AG08396 (cell line): Measurements from ENCODE around the gene G6PC1.
"Not testable (repeated sequence)": the region's sequence is repeated elsewhere in the genome, so short reads cannot be mapped to it uniquely, and the experiment has no call there.

Source experiments
- DNase-seq: peaks from one replicate; pipeline ENCODE4 v3.0.0; 2012; ENCODE audit warnings: low spot score, mixed read lengths

Gene G6PC1

DNA sequence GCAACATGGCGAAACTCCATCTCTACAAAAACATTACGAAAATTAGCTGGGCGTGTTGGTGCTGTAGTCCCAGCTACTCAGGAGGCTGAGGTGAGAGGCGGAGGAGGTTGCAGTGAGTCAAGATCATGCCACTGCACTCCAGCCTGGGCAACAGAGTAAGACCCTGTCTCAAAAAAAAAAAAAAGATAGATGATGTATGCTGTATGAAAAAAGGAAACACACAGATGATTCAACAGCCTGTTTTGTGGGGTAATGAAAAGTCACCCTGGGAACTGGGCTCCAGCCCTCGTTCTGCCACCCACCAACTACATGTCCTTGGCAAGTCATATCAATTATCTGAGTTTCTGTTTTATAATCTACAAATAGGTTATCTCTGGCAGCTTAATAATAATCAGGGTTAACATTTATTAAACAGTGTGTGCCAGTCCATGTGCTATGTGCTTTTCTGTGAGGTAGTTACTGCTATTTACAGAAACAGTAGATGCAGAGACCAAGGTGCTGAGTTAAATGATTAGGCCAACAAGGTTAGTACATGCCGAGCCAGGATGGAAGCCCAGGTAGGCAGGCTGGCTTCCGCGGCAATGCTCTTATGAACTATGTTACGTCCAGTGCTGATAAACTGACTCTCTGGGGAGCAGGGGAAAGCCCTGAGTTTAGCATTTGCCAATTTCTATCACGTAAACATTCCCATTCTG is 1.1 kb downstream of the G6PC1 start:
- no peak for DNase-seq

GRCh38 chr17:42904110-42904469 is 3.5 kb downstream of the G6PC1 start:
- DNase-seq: no peak

- DNase-seq: no peak
Observed at GRCh38 chr17:42906772-42907446, 6.3 kb downstream of the G6PC1 start.

DNA sequence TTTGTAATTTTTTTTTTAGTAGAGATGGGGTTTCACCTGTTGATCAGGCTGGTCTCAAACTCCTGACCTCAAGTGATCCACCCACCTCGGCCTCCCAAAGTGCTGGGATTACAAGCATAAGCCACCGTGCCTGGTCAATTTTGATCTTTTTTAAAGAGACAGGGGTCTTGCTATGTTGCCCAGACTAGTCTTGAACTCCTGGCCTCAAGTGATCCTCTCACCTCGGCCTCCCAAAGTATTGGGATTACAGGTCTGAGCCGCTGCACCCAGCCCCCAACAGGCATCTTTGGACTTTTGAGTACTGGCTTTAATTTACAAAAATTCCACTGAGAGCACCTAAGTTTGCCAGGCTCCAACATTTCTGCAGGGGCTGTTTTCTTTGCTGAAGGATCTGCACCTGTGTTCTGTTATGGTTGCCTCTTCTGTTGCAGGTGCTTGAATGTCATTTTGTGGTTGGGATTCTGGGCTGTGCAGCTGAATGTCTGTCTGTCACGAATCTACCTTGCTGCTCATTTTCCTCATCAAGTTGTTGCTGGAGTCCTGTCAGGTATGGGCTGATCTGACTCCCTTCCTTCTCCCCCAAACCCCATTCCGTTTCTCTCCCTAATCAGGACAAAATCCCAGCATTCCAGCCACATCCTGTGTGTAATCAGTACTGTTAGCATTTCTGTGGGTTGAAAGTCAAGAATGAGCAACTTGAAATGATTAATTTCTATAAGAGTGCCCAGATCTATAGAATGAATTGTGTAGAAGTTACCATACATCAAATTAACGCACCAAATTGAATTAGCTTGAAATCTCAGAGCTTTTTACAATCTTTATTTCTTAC is 8.5 kb downstream of the G6PC1 start:
- DNase-seq: no peak

- DNase-seq: peak; percentile 14
Observed at GRCh38 chr17:42913522-42913921, 12.9 kb downstream of the G6PC1 start.

- no peak for DNase-seq
Observed at GRCh38 chr17:42913981-42914617, 13.5 kb downstream of the G6PC1 start.

GRCh38 chr17:42915288-42915687 is 14.7 kb downstream of the G6PC1 start:
- not testable (repeated sequence) for DNase-seq

GRCh38 chr17:42916388-42917235 is 16.0 kb downstream of the G6PC1 start:
- DNase-seq: not testable (repeated sequence)

- DNase-seq: no peak
Observed at GRCh38 chr17:42917236-42917603, 16.6 kb downstream of the G6PC1 start.

DNA sequence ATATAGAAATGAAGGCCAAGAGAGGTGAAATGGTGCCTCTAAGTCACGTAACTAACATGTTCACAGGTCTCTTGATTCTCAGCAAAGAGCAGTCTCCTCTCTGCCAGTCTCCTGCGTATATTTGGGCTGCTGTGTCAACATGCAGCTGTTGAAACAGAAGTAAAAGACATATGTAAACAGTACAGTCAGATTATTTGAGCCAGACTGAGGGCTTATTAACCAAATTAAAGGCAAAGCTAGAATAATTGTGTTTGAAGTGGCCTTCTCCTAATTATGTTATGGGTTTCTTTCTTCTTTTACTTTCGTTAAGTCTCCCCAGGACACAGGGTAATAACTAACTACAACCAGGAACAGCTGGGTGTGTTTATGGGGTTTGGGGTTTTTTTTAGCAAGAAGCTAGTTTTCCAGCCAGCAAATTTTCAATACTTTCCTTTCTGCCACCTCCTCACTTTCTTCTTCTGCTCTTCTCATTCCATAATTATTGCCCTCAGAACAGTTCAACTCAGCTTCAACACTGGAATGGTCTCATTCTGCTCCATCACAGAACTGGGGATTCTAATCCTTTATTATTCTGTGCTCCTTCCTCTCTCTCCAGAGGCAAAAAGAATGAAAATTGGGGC is 18.4 kb downstream of the G6PC1 start:
- DNase-seq: no peak

GRCh38 chr17:42919522-42920077 is 19.0 kb downstream of the G6PC1 start:
- DNase-seq: not testable (repeated sequence)

DNA sequence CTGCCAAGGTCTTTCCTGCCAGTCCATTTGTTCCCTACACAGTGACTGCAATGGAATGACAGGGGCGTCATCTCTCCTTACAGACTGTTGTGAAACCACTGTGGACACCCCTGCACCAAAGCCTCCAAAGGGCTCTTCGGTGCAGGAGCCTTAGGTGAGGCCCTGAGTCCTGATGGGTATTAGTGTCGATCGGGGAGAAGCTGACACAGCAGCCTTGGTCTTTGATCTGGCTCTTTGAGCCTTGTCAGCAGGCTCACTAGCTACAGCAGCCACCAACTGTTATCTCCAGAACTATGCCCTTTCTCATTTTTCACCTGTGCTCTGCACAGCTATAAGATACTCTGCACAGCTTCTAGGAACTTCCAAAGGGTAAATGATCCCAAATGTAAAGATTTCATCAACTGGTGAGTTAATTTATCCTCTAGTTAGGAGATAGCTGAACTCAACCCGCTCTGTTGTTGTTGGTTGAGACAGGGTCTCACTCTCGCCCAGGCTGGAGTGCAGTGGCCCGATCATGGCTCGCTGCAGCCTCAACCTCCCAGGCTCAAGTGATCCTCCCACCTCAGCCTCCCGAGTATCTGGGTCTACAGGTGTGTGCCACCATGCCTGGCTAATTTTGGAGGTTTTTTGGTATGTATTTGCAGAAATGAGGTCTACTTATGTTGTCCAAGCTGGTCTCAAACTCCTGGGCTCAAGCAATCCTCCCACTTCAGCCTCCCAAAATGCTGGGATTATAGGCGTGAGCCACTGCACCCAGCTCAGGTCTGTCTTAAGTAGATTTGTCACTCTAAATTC is 19.7 kb downstream of the G6PC1 start:
- no peak for DNase-seq

GRCh38 chr17:42920922-42921321 is 20.3 kb downstream of the G6PC1 start:
- no peak for DNase-seq

- DNase-seq: no peak
Observed at GRCh38 chr17:42922294-42922693, 21.7 kb downstream of the G6PC1 start.

GRCh38 chr17:42923472-42923871 is 22.9 kb downstream of the G6PC1 start:
- not testable (repeated sequence) for DNase-seq

- DNase-seq: no peak
Observed at GRCh38 chr17:42924891-42925290, 24.3 kb downstream of the G6PC1 start.

DNA sequence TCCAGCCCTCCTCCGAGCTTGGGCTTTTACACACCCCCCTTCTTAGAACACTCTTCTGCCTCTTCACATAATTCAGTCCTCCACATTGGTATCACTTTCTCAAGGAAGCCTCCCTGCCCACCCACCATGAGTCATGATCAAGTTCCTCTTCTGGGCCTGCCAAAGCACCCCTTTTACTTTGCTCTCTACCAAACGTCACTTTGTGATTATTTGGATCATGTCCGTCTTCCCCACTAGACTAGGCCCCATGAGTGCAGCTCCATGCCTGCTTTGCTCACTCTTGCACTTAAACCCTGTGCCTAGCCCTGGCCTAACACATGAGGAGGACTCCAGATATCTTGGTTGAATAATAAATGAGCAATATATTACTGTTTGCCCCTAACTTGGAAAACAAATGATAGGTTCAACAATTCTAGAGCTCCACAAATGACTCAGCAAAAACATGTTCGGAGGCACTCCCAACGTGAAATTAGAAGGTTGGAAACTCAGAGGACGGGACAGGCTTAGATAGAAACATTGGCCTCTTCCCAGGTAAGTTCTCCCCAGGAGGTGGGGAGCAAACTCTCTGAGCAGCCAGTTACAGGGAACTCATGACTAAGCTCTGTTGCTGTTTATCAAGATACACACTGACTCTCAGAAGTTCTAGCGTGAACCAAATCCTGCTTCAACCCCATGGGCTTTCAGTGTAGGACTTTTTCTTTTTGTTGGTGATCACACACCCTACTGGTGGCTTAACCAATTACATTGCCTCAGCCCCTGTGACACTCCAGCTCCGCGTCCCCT is 28.3 kb downstream of the G6PC1 start:
- peak; percentile 76 for DNase-seq

GRCh38 chr17:42929497-42929844 is 28.9 kb downstream of the G6PC1 start:
- DNase-seq: no peak
